ENCODE measurements around the gene KRT1. TPM values are rescaled to one million over a fixed set of nuclear protein-coding genes. Genes with fewer than 3 reads are reported as not detected.

Gene KRT1
- polyA plus RNA-seq, 1 donor from 2014 or later, result not detected

- H3F3A ChIP-seq (ENCODE audit: insufficient read depth, low read length, poor library complexity, severe bottlenecking), result no peaks in the 10 kb centered on the region
- TF ChIP-seq EZH2 (IDR thresholded peaks at IDR 0.05; ENCODE audit: borderline replicate concordance, insufficient read depth, low read length, poor library complexity, severe bottlenecking) (no peak), REST (IDR thresholded peaks at IDR 0.05; ENCODE audit: borderline replicate concordance) (no peak), RAD21 (conservative IDR thresholded peaks at IDR 0.05) (no peak), EP300 (conservative IDR thresholded peaks at IDR 0.05; ENCODE audit: poor library complexity, severe bottlenecking) (no peak), POLR2AphosphoS5 (IDR thresholded peaks at IDR 0.05) (no peak), MXI1 (conservative IDR thresholded peaks at IDR 0.05; ENCODE audit: poor library complexity, severe bottlenecking) (no peak), TAF1 (IDR thresholded peaks at IDR 0.05; ENCODE audit: low read depth) (no peak), SMC3 (conservative IDR thresholded peaks at IDR 0.05; ENCODE audit: poor library complexity) (no peak), CTCF (IDR thresholded peaks at IDR 0.05; ENCODE audit: poor library complexity, severe bottlenecking) (no peak)
- peaks cover 13% of the 10 kb centered on the region for H3K27me3 ChIP-seq (ENCODE audit: insufficient read depth, low read depth, low read length)
These were observed 13.9 kb upstream of the KRT1 start for GRCh38 chr12:52694151-52694550.

GRCh38 chr12:52693261-52693660 is 13.1 kb upstream of the KRT1 start:
- no peaks in the 10 kb centered on the region for H3K9me2 ChIP-seq (ENCODE audit: insufficient read depth, low read length)
- H3K36me3 ChIP-seq (ENCODE audit: insufficient read depth, low read length), result no peaks in the 10 kb centered on the region
- no peaks in the 10 kb centered on the region for H4K20me1 ChIP-seq (ENCODE audit: insufficient read depth)
- H3K27me3 ChIP-seq (ENCODE audit: insufficient read depth, low read depth, low read length), result peaks cover 19% of the 10 kb centered on the region
- TF ChIP-seq REST (IDR thresholded peaks at IDR 0.05; ENCODE audit: borderline replicate concordance) (no peak), SMC3 (conservative IDR thresholded peaks at IDR 0.05; ENCODE audit: poor library complexity) (no peak), MXI1 (conservative IDR thresholded peaks at IDR 0.05; ENCODE audit: poor library complexity, severe bottlenecking) (no peak), RAD21 (conservative IDR thresholded peaks at IDR 0.05) (no peak), EP300 (conservative IDR thresholded peaks at IDR 0.05; ENCODE audit: poor library complexity, severe bottlenecking) (no peak), CTCF (IDR thresholded peaks at IDR 0.05; ENCODE audit: poor library complexity, severe bottlenecking) (no peak), TAF1 (IDR thresholded peaks at IDR 0.05; ENCODE audit: low read depth) (no peak), POLR2AphosphoS5 (IDR thresholded peaks at IDR 0.05) (no peak)
- H3F3A ChIP-seq (ENCODE audit: insufficient read depth, low read length, poor library complexity, severe bottlenecking), result no peaks in the 10 kb centered on the region
- H3K79me2 ChIP-seq (replicated peaks; ENCODE audit: insufficient read depth, low read length), result no peaks in the 10 kb centered on the region
- H3K9me3 ChIP-seq (ENCODE audit: low read length), result no peaks in the 10 kb centered on the region
- H3K4me2 ChIP-seq (ENCODE audit: low read length), result no peak overlapping the region
- H3K4me3 ChIP-seq (ENCODE audit: low read length), result no peak overlapping the region
- no peak overlapping the region for H2AFZ ChIP-seq (ENCODE audit: low read depth, low read length)
- no peak overlapping the region for H3K9ac ChIP-seq (ENCODE audit: low read length)
- no peak overlapping the region for H3K27ac ChIP-seq (ENCODE audit: low read length)

More at GRCh38 chr12:52694151-52694550, 13.9 kb upstream of the KRT1 start:
- Histone ChIP-seq H2AFZ (ENCODE audit: low read depth, low read length) (no peak overlapping the region), H3K4me3 (ENCODE audit: low read length) (no peak overlapping the region), H3K9me2 (ENCODE audit: insufficient read depth, low read length) (no peaks in the 10 kb centered on the region), H3K9me3 (ENCODE audit: low read length) (no peaks in the 10 kb centered on the region), H3K36me3 (ENCODE audit: insufficient read depth, low read length) (no peaks in the 10 kb centered on the region), H3K9ac (ENCODE audit: low read length) (no peak overlapping the region), H3K79me2 (replicated peaks; ENCODE audit: insufficient read depth, low read length) (no peaks in the 10 kb centered on the region), H3K27ac (ENCODE audit: low read length) (no peak overlapping the region), H4K20me1 (ENCODE audit: insufficient read depth) (no peaks in the 10 kb centered on the region), H3K4me2 (ENCODE audit: low read length) (no peak overlapping the region)

Data from neural cell (in vitro differentiated cells).